HCT116 (cell line): Measurements from ENCODE around the gene ISYNA1. TPM values are rescaled to one million over a fixed set of nuclear protein-coding genes. Genes with fewer than 3 reads are reported as not detected.

ENCODE experiments used
- ATAC-seq: fragments of 200-7000 bp; cut with Tn5 transposase; 2 replicates; pipeline ENCODE4 v1.9.1; 2020; ENCODE audit warnings: mild to moderate bottlenecking, moderate library complexity
- BruUV-seq: library from RNA; stranded (reverse); fragments of 400-500 nt; replicated peaks from 2 replicates; lab custom pipeline; 2021; lab: Mats Ljungman, UMichigan
- CTCF ChIA-PET: fragments of 300-600 bp; sonication (Branson Sonifier 250); formaldehyde crosslinking; loops from one replicate; lab custom pipeline; 2021; ENCODE audit warnings: antibody characterized with exemption; lab: Charles Lee
- POLR2A ChIA-PET: fragments of 300-600, 350-600 bp; sonication (Branson Sonifier 250); formaldehyde crosslinking; loops from one replicate; lab custom pipeline; 2021; ENCODE audit warnings: antibody characterized with exemption; lab: Charles Lee
- RAD21 ChIA-PET, 2 experiments: fragments of 300-600 bp; sonication (Branson Sonifier 250); formaldehyde crosslinking; loops; one replicate each; lab custom pipeline; 2023; ENCODE audit warnings: low total read pairs in 2 of 2; ENCODE audit not compliant: uncharacterized antibody in 2 of 2, unreplicated experiment in 2 of 2, low non-redundant PET in 1 of 2; lab: Charles Lee
- DNase-seq: peaks from one replicate; pipeline ENCODE4 v3.0.0-alpha.2; 2010; ENCODE audit warnings: low read depth, low spot score
- H2AFZ ChIP-seq: fragments of 200-600 bp; shearing (Covaris generic), sonication (generic); 2 replicates; pipeline ENCODE4 v1.6.1; 2017; ENCODE audit warnings: low read depth, mixed run types, mixed read lengths, antibody characterized with exemption, low read length; ENCODE audit not compliant: poor library complexity, severe bottlenecking
- H3K27ac ChIP-seq: 2 replicates; pipeline ENCODE4 v1.5.1; 2012; ENCODE audit warnings: low read depth, low read length
- H3K27me3 ChIP-seq: fragments of 200-600 bp; sonication (generic); 2 replicates; pipeline ENCODE4 v1.6.1; 2016; ENCODE audit warnings: mixed run types, low read length, mixed read lengths; ENCODE audit not compliant: insufficient read depth
- H3K36me3 ChIP-seq, 2 experiments: fragments of 200-500 bp in 1 of 2; fragments of 200-600 bp in 1 of 2; sonication (Bioruptor generic) in 1 of 2; sonication (generic) in 1 of 2; 2 replicates each; pipeline versions ENCODE4 v1.5.1 to v1.6.1; 2014 to 2016; ENCODE audit warnings: low read length in 2 of 2, inconsistent platforms in 1 of 2, mixed read lengths in 1 of 2, mixed run types in 1 of 2; ENCODE audit not compliant: insufficient read depth in 2 of 2, control insufficient read depth in 1 of 2
- H3K4me1 ChIP-seq, 2 experiments: fragments of 200-600 bp in 1 of 2; sonication (generic) in 1 of 2; 2 replicates each; pipeline versions ENCODE4 v1.5.1 to v1.6.1; 2012 to 2017; ENCODE audit warnings: low read length in 2 of 2, inconsistent platforms in 1 of 2, mild to moderate bottlenecking in 1 of 2, mixed read lengths in 1 of 2, mixed run types in 1 of 2, moderate library complexity in 1 of 2; ENCODE audit not compliant: insufficient read depth in 2 of 2, control insufficient read depth in 1 of 2
- H3K4me2 ChIP-seq: fragments of 200-600 bp; sonication (generic); 2 replicates; pipeline ENCODE4 v1.6.1; 2017; ENCODE audit warnings: mixed run types, low read length, mixed read lengths
- H3K4me3 ChIP-seq, 2 experiments: fragments of 200-600 bp in 1 of 2; sonication (generic) in 1 of 2; replicated peaks in 1 of 2; 2 replicates each; pipeline ENCODE4 v1.5.1; 2011 to 2016; ENCODE audit warnings: low read length in 2 of 2, control low read depth in 1 of 2, low read depth in 1 of 2, mild to moderate bottlenecking in 1 of 2, mixed read lengths in 1 of 2, mixed run types in 1 of 2
- H3K79me2 ChIP-seq: fragments of 200-600 bp; sonication (generic); 2 replicates; pipeline ENCODE4 v1.6.1; 2017; ENCODE audit warnings: mild to moderate bottlenecking, mixed run types, low read length, moderate library complexity, mixed read lengths; ENCODE audit not compliant: insufficient read depth
- H3K9ac ChIP-seq: fragments of 200-600 bp; sonication (generic); 2 replicates; pipeline ENCODE4 v1.6.1; 2016; ENCODE audit warnings: low read length, mixed read lengths
- H3K9me2 ChIP-seq: fragments of 200-600 bp; sonication (generic), shearing (Covaris generic); 2 replicates; pipeline ENCODE4 v1.6.1; 2017; ENCODE audit warnings: mixed run types, mild to moderate bottlenecking, moderate library complexity; ENCODE audit not compliant: insufficient read depth
- H3K9me3 ChIP-seq, 2 experiments: fragments of 200-500 bp in 1 of 2; fragments of 200-600 bp in 1 of 2; sonication (Bioruptor generic) in 1 of 2; sonication (generic) in 1 of 2; 2 replicates each; pipeline ENCODE4 v1.6.1; 2014 to 2017; ENCODE audit warnings: low read length in 2 of 2, mixed read lengths in 2 of 2, inconsistent platforms in 1 of 2, low read depth in 1 of 2, mild to moderate bottlenecking in 1 of 2, mixed run types in 1 of 2, moderate library complexity in 1 of 2; ENCODE audit not compliant: control insufficient read depth in 1 of 2, insufficient read depth in 1 of 2
- H4K20me1 ChIP-seq: fragments of 200-600 bp; sonication (generic), shearing (Covaris generic); 2 replicates; pipeline ENCODE4 v1.6.1; 2017; ENCODE audit warnings: mixed run types, mild to moderate bottlenecking, moderate library complexity; ENCODE audit not compliant: insufficient read depth
- EGR1 ChIP-seq: IDR thresholded peaks from 2 replicates; pipeline ENCODE4 v1.6.1; 2012; ENCODE audit warnings: low read depth
- EZH2 ChIP-seq: fragments of 200-600 bp; sonication (generic); IDR thresholded peaks from 2 replicates; pipeline ENCODE4 v1.6.1; 2017; ENCODE audit warnings: antibody characterized with exemption, mixed run types
- EZH2phosphoT487 ChIP-seq: fragments of 200-600 bp; IDR thresholded peaks from 2 replicates; pipeline ENCODE4 v1.6.1; 2018; ENCODE audit warnings: antibody characterized with exemption, borderline replicate concordance
- JUND ChIP-seq: IDR thresholded peaks from 2 replicates; pipeline ENCODE4 v1.6.1; 2012
- POLR2A ChIP-seq: IDR thresholded peaks from 2 replicates; pipeline ENCODE4 v1.7.0; 2011; ENCODE audit warnings: borderline replicate concordance; ENCODE audit not compliant: insufficient read depth, insufficient read length; ENCODE audit errors: extremely low read depth
- REST ChIP-seq: IDR thresholded peaks from 2 replicates; pipeline ENCODE4 v1.6.1; 2012; ENCODE audit warnings: low read depth
- ZBTB33 ChIP-seq: IDR thresholded peaks from 2 replicates; pipeline ENCODE4 v1.6.1; 2011; ENCODE audit warnings: mild to moderate bottlenecking, low read length, moderate library complexity; ENCODE audit not compliant: insufficient replicate concordance; ENCODE audit errors: extremely low read depth
- ZFX ChIP-seq: fragments of 450-650 bp; IDR thresholded peaks from 2 replicates; pipeline ENCODE4 v1.6.1; 2017
- ZNF274 ChIP-seq: fragments of 200-500 bp; sonication (Bioruptor generic); IDR thresholded peaks from 2 replicates; pipeline ENCODE4 v1.6.1; 2014; ENCODE audit warnings: mild to moderate bottlenecking, low read depth, low read length, inconsistent platforms
- intact Hi-C: fragments of 100-400 bp; cut with micrococcal nuclease; formaldehyde crosslinking; loops from 2 replicates; pipeline ENCODE4 v1.10.0; 2022
- total RNA-seq: library from RNA; stranded (reverse); gene quantifications from one replicate; pipeline ENCODE4 v1.2.1, GENCODE V29; 2021; ENCODE audit not compliant: unreplicated experiment

The ISYNA1 gene
- total RNA-seq, 1 experiment from 2014 or later: 365 TPM

- BruUV-seq: no TSS peak
- intact Hi-C loops: no loop called here
- POLR2A ChIA-PET: no interaction called here
- Histone ChIP-seq H3K27me3 (no peaks in the 10 kb centered on the region), H3K4me3 (no peak overlapping the region), H3K9ac (no peak overlapping the region), H3K9me2 (no peaks in the 10 kb centered on the region), H2AFZ (no peak overlapping the region), H3K36me3 (peaks cover 4 to 41% of the 10 kb centered on the region in 2 experiments), H3K4me2 (no peak overlapping the region), H3K9me3 (no peaks in the 10 kb centered on the region), H3K27ac (no peak overlapping the region), H4K20me1 (no peaks in the 10 kb centered on the region), H3K4me1 (peaks cover 0 to under 1% of the 10 kb centered on the region in 2 experiments; a peak in 1 of 4 replicates), H3K79me2 (no peaks in the 10 kb centered on the region; the same call in 1 of the 2 replicates)
- TF ChIP-seq POLR2A (no peak), ZFX (no peak), JUND (no peak), ZBTB33 (no peak), ZNF274 (no peak), EGR1 (no peak), EZH2 (no peak), EZH2phosphoT487 (no peak), REST (no peak)
- CTCF ChIA-PET: no interaction called here
- RAD21 ChIA-PET: no interaction called here
- ATAC-seq (no peak), DNase-seq (no peak)
Observed at GRCh38 chr19:18446145-18446810, 8.3 kb upstream of the ISYNA1 start.
